Activated CD4-positive, alpha-beta T cell treated with anti-CD3 and anti-CD28 coated beads, Interleukin-2, amount 10 ng/mL, durations not matched to agents 7 days and 5 days (primary cell): Measurements from ENCODE around the gene SMIM32. TPM values are rescaled to one million over a fixed set of nuclear protein-coding genes. Genes with fewer than 3 reads are reported as not detected.

Experiments
- CTCF ChIA-PET: fragments of 350-600 bp; sonication (Branson Sonifier 250); formaldehyde crosslinking; loops from one replicate; lab custom pipeline; 2021; ENCODE audit warnings: antibody characterized with exemption; lab: Charles Lee
- POLR2A ChIA-PET: fragments of 350-600 bp; sonication (Branson Sonifier 250); formaldehyde crosslinking; loops from one replicate; lab custom pipeline; 2021; ENCODE audit warnings: antibody characterized with exemption; lab: Charles Lee
- DNase-seq: peaks from one replicate; pipeline ENCODE4 v3.0.0-alpha.2; 2020
- H3K27ac Mint-ChIP-seq: one replicate; pipeline ENCODE4 v1.8.0; 2021; ENCODE audit warnings: mild to moderate bottlenecking, moderate library complexity, mixed read lengths
- H3K27me3 Mint-ChIP-seq: one replicate; pipeline ENCODE4 v1.8.0; 2021; ENCODE audit warnings: mixed read lengths
- H3K36me3 Mint-ChIP-seq: one replicate; pipeline ENCODE4 v1.8.0; 2021; ENCODE audit warnings: low read depth, mixed read lengths
- H3K4me1 Mint-ChIP-seq: one replicate; pipeline ENCODE4 v1.8.0; 2021; ENCODE audit warnings: mixed read lengths
- H3K4me3 Mint-ChIP-seq: one replicate; pipeline ENCODE4 v1.8.0; 2021; ENCODE audit warnings: mild to moderate bottlenecking, moderate library complexity, mixed read lengths
- H3K9me3 Mint-ChIP-seq: one replicate; pipeline ENCODE4 v1.8.0; 2021; ENCODE audit warnings: mixed read lengths
- total RNA-seq, 2 experiments: library from RNA; stranded (reverse); gene quantifications; one replicate each; pipeline ENCODE4 v1.2.3, GENCODE V29; 2021

The SMIM32 gene
- not detected for total RNA-seq

DNA sequence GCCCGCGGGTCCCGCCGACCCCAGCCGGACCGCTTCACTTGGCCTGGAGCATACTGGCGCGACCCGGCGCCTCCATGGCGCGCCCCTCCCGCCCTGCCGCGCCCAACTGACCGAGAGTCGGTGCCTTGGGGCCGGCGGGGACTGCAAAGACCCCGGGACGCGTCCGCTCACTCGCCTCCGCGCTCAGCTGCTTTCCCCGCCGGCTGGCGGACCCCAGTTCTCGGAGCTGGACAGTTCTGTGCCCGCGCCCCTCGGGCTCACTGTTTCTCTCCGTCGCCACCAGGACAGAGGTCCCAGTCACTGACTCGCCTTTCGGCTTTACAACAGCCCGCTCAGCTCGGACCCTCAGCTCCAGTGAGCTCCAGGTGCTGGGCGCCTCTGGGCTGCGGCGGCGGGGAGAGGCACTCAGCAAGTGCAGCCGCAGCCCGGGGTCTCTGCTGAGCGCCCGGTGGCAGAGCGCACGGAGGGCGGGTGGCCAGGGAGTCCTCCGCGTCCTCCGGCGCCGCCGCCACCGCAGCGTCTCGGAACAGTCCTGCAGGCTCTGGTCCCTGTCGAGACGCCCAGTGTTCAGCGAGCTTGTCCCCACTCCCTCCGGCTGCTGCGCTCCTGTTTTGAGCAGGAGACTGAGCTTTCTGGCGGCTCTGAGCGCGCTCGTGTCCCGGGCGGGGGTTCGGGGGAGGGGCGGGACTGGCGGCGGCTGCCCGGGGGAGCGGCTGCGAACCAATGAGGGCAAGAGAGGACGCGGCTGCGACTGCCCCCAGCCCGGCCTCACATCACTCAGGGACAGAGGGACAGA lies at the start of gene SMIM32:
Gene SMIM32 (minus strand): TSS at position 637 of the 796 bp plus-strand sequence. CDS start 638 bp downstream, outside the sequence.
- POLR2A ChIA-PET, result no interaction called here
- CTCF ChIA-PET, result no interaction called here
- Mint-ChIP-seq H3K36me3 (no peaks in the 10 kb centered on the region), H3K4me3 (no peak within 1 kb of the TSS), H3K27ac (no peak within 1 kb of the TSS), H3K27me3 (peaks cover 40% of the 10 kb centered on the region), H3K4me1 (no peaks in the 10 kb centered on the region), H3K9me3 (no peaks in the 10 kb centered on the region)
- no peak for DNase-seq

GRCh38 chr5:136242611-136243010 lies 49.6 kb upstream of the SMIM32 start:
- H3K27ac Mint-ChIP-seq, result no peak overlapping the region
- ChIA-PET CTCF (no interaction called here), POLR2A (no interaction called here)
- peaks cover 4% of the 10 kb centered on the region for H3K4me1 Mint-ChIP-seq
- no peak overlapping the region for H3K4me3 Mint-ChIP-seq
- no peak for DNase-seq
- H3K27me3 Mint-ChIP-seq, result peaks cover 6% of the 10 kb centered on the region
- H3K36me3 Mint-ChIP-seq, result no peaks in the 10 kb centered on the region
- H3K9me3 Mint-ChIP-seq, result no peaks in the 10 kb centered on the region

- POLR2A ChIA-PET, result no interaction called here
- no peaks in the 10 kb centered on the region for H3K36me3 Mint-ChIP-seq
- H3K4me3 Mint-ChIP-seq, result no peak overlapping the region
- H3K9me3 Mint-ChIP-seq, result no peaks in the 10 kb centered on the region
- DNase-seq, result no peak
- H3K27me3 Mint-ChIP-seq, result peaks cover 6% of the 10 kb centered on the region
- peaks cover 4% of the 10 kb centered on the region for H3K4me1 Mint-ChIP-seq
- CTCF ChIA-PET, result no interaction called here
- no peak overlapping the region for H3K27ac Mint-ChIP-seq
These were observed 49.2 kb upstream of the SMIM32 start for GRCh38 chr5:136242136-136242535.

DNA sequence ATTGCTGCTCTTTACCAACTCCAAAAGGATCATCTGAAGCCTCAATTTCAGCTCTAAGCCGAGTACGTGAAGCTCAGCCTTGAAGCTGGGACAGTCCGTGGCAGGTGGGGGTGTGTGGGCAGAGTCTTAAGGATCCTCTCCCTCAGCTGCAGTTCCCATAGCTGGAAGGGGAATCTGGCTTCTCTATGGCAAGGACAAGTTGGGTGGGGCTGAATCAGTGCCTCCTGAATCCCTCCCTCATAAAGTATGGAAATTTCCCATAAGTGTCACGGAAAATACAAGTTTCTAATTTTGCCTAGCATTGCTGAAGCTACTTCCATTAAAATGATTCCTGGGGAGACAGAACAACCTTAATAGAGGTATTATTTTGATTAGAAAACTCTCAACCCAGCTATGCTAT lies 47.9 kb upstream of the SMIM32 start:
- peaks cover 6% of the 10 kb centered on the region for H3K27me3 Mint-ChIP-seq
- ChIA-PET POLR2A (no interaction called here), CTCF (no interaction called here)
- H3K4me1 Mint-ChIP-seq, result peaks cover 4% of the 10 kb centered on the region
- no peak overlapping the region for H3K27ac Mint-ChIP-seq
- H3K9me3 Mint-ChIP-seq, result no peaks in the 10 kb centered on the region
- H3K36me3 Mint-ChIP-seq, result no peaks in the 10 kb centered on the region
- no peak overlapping the region for H3K4me3 Mint-ChIP-seq
- DNase-seq, result no peak

GRCh38 chr5:136236479-136237083 lies 43.6 kb upstream of the SMIM32 start:
- Mint-ChIP-seq H3K4me3 (no peak overlapping the region), H3K27ac (no peak overlapping the region), H3K27me3 (no peaks in the 10 kb centered on the region), H3K4me1 (no peaks in the 10 kb centered on the region), H3K9me3 (no peaks in the 10 kb centered on the region), H3K36me3 (no peaks in the 10 kb centered on the region)
- no peak for DNase-seq
- POLR2A ChIA-PET, result no interaction called here
- CTCF ChIA-PET, result no interaction called here

- no peaks in the 10 kb centered on the region for H3K4me1 Mint-ChIP-seq
- DNase-seq, result no peak
- CTCF ChIA-PET, result interaction anchor here (0.7 kb wide), 2 partner anchors 17 to 19 kb away, joined by 3 read pairs; no protein-coding TSS in a partner anchor
- no peaks in the 10 kb centered on the region for H3K36me3 Mint-ChIP-seq
- POLR2A ChIA-PET, result no interaction called here
- no peak overlapping the region for H3K27ac Mint-ChIP-seq
- H3K9me3 Mint-ChIP-seq, result no peaks in the 10 kb centered on the region
- no peak overlapping the region for H3K4me3 Mint-ChIP-seq
- H3K27me3 Mint-ChIP-seq, result no peaks in the 10 kb centered on the region
These were observed 42.4 kb upstream of the SMIM32 start for GRCh38 chr5:136235321-136235720.

GRCh38 chr5:136232316-136232715 lies 39.4 kb upstream of the SMIM32 start:
- Mint-ChIP-seq H3K4me3 (no peak overlapping the region), H3K27me3 (peaks cover 4% of the 10 kb centered on the region), H3K36me3 (no peaks in the 10 kb centered on the region), H3K9me3 (no peaks in the 10 kb centered on the region), H3K27ac (no peak overlapping the region), H3K4me1 (no peaks in the 10 kb centered on the region)
- DNase-seq, result no peak
- ChIA-PET CTCF (no interaction called here), POLR2A (no interaction called here)

GRCh38 chr5:136230176-136230575 lies 37.2 kb upstream of the SMIM32 start:
- DNase-seq, result no peak
- no peaks in the 10 kb centered on the region for H3K4me1 Mint-ChIP-seq
- H3K4me3 Mint-ChIP-seq, result no peak overlapping the region
- no peaks in the 10 kb centered on the region for H3K9me3 Mint-ChIP-seq
- peaks cover 4% of the 10 kb centered on the region for H3K27me3 Mint-ChIP-seq
- H3K27ac Mint-ChIP-seq, result no peak overlapping the region
- ChIA-PET POLR2A (no interaction called here), CTCF (no interaction called here)
- no peaks in the 10 kb centered on the region for H3K36me3 Mint-ChIP-seq

- H3K4me1 Mint-ChIP-seq, result no peaks in the 10 kb centered on the region
These were observed 35.3 kb upstream of the SMIM32 start for GRCh38 chr5:136228136-136228757.

GRCh38 chr5:136226401-136226800 lies 33.4 kb upstream of the SMIM32 start:
- H3K27ac Mint-ChIP-seq, result no peak overlapping the region
- CTCF ChIA-PET, result no interaction called here

More at GRCh38 chr5:136228136-136228757, 35.3 kb upstream of the SMIM32 start:
- CTCF ChIA-PET, result no interaction called here
- no peak overlapping the region for H3K4me3 Mint-ChIP-seq
- POLR2A ChIA-PET, result no interaction called here
- peaks cover 4% of the 10 kb centered on the region for H3K27me3 Mint-ChIP-seq
- no peak overlapping the region for H3K27ac Mint-ChIP-seq
- no peaks in the 10 kb centered on the region for H3K9me3 Mint-ChIP-seq
- DNase-seq, result no peak
- no peaks in the 10 kb centered on the region for H3K36me3 Mint-ChIP-seq

DNA sequence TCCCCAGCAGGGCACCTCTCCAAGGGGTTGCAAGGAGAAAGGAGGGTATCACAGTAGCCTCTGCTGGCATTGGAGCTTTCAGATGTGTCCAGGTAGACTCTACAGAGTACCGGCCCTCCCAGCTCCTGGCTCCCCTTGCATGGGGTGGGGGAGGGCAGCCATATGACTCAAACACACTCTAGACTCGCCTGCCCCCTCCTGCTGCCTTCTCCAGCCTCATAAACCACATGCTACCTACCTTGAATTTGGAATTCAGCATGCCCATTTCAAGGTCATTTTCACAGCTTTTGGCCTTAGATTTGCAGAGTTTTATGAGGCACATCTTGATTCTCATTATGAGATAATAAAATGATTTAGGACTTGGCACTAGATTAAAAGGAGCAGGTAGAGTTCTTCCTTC lies 32.8 kb upstream of the SMIM32 start:
- Mint-ChIP-seq H3K9me3 (peaks cover 7% of the 10 kb centered on the region), H3K27ac (no peak overlapping the region), H3K27me3 (peaks cover 4% of the 10 kb centered on the region), H3K4me3 (no peak overlapping the region), H3K36me3 (no peaks in the 10 kb centered on the region), H3K4me1 (no peaks in the 10 kb centered on the region)
- DNase-seq, result no peak
- ChIA-PET POLR2A (no interaction called here), CTCF (interaction anchor here (0.6 kb wide), 1 partner anchor 983 kb away, joined by 4 read pairs; no protein-coding TSS in a partner anchor)

More at GRCh38 chr5:136226401-136226800, 33.4 kb upstream of the SMIM32 start:
- Mint-ChIP-seq H3K27me3 (peaks cover 4% of the 10 kb centered on the region), H3K4me1 (no peaks in the 10 kb centered on the region), H3K9me3 (peaks cover 3% of the 10 kb centered on the region), H3K4me3 (no peak overlapping the region), H3K36me3 (no peaks in the 10 kb centered on the region)
- no peak for DNase-seq
- POLR2A ChIA-PET, result no interaction called here

DNA sequence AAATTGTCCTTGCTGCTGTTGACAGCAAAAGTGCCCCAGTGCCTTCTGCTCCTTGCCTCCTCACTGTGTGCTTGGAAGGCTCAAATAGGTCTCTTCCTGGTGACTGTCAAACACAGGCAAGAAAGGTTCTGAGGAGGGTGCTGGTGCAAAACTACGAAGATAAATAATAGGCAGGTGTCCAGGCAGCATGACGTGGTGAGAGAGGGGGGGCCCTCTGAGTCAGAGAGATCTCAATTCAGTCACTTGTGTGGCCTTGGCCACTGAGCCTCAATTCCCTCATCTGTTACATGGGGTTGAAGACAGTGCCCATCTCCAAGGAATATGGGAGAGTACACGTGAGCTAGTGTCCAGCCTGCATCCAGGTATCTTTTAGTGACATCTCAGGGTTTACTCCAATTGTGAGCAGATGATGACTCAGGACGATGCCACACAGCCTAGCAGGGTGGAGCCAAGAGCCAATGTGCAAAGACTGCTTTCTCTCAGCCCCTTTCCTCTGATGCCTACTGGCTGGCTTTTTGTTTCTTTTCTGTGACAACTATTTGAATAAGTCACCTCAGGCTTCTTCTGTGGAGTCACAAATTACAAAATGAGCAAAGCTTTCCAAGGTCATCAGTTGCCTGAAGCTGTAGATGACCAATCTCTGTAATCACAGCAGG lies 29.7 kb upstream of the SMIM32 start:
- Mint-ChIP-seq H3K27me3 (no peaks in the 10 kb centered on the region), H3K4me1 (no peaks in the 10 kb centered on the region), H3K36me3 (no peaks in the 10 kb centered on the region), H3K27ac (no peak overlapping the region), H3K9me3 (peaks cover 14% of the 10 kb centered on the region), H3K4me3 (no peak overlapping the region)
- POLR2A ChIA-PET, result interaction anchor here (0.6 kb wide), 1 partner anchor 142 kb away, joined by 4 read pairs; no protein-coding TSS in a partner anchor
- DNase-seq, result no peak
- CTCF ChIA-PET, result no interaction called here

DNA sequence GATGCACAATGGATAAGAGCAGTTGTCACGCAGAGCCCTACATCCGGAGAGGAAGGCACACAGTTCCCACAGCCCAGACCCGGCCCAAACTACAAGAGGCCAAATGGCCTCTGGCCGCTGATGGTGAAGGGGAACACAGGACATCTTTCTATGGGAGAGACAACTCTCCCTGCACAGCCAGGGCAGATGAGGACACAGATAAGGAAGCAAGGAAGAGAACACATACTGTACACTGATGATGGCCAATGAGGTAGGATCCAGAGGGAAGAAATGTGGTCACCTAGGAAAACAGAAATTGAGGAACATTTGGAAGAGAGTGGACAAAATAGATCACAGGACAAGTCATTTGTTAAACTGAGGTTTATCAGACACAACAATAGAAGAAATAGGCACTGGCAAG lies 28.4 kb upstream of the SMIM32 start:
- no peaks in the 10 kb centered on the region for H3K36me3 Mint-ChIP-seq
- no peaks in the 10 kb centered on the region for H3K4me1 Mint-ChIP-seq
- no peaks in the 10 kb centered on the region for H3K27me3 Mint-ChIP-seq
- no peak for DNase-seq
- H3K27ac Mint-ChIP-seq, result no peak overlapping the region
- peaks cover 14% of the 10 kb centered on the region for H3K9me3 Mint-ChIP-seq
- ChIA-PET POLR2A (no interaction called here), CTCF (no interaction called here)
- H3K4me3 Mint-ChIP-seq, result no peak overlapping the region
